HepG2 (cell line): ENCODE results near the gene SIT1. TPM values are rescaled to one million over a fixed set of nuclear protein-coding genes. Genes with fewer than 3 reads are reported as not detected.
A peak's percentile ranks its signal among the peaks of the same experiment; 100 is the strongest.

Source experiments
- DR1 ChIP-seq: sonication (generic); formaldehyde crosslinking; IDR thresholded peaks from 2 replicates; pipeline ENCODE4 v1.8.0; 2021; ENCODE audit warnings: mild to moderate bottlenecking, missing genetic modification reagents, inconsistent platforms
- EEA1 ChIP-seq: sonication (generic); formaldehyde crosslinking; IDR thresholded peaks from 2 replicates; pipeline ENCODE4 v1.5.1; 2020; ENCODE audit warnings: mild to moderate bottlenecking, missing genetic modification reagents, borderline replicate concordance
- IRF2 ChIP-seq: IDR thresholded peaks from 2 replicates; pipeline ENCODE4 v1.6.1; 2018; ENCODE audit warnings: missing genetic modification reagents, missing compliant biosample characterization
- MXI1 ChIP-seq: IDR thresholded peaks from 3 replicates; pipeline ENCODE4 v1.6.1; 2012; ENCODE audit warnings: low read depth, low read length, inconsistent platforms, borderline replicate concordance
- NFRKB ChIP-seq: fragments of 450-650 bp; IDR thresholded peaks from 2 replicates; pipeline ENCODE4 v1.6.1; 2017
- POLR2G ChIP-seq: fragments of 200-400 bp; formaldehyde crosslinking; IDR thresholded peaks from 2 replicates; pipeline ENCODE4 v1.6.1; 2018; ENCODE audit warnings: mild to moderate bottlenecking, low read depth, low read length, moderate library complexity
- PTBP1 ChIP-seq: fragments of 200-400 bp; formaldehyde crosslinking; IDR thresholded peaks from 2 replicates; pipeline ENCODE4 v1.6.1; 2018; ENCODE audit warnings: low read length, low read depth; ENCODE audit not compliant: poor library complexity, severe bottlenecking
- SPEN ChIP-seq: sonication (generic); formaldehyde crosslinking; IDR thresholded peaks from 2 replicates; pipeline ENCODE4 v1.5.1; 2020; ENCODE audit warnings: low read depth, mild to moderate bottlenecking, missing genetic modification reagents
- ZNF101 ChIP-seq: sonication (generic); formaldehyde crosslinking; IDR thresholded peaks from 2 replicates; pipeline ENCODE4 v1.4.0; 2020; ENCODE audit warnings: mild to moderate bottlenecking, low read depth, missing genetic modification reagents, borderline replicate concordance
- ZNF317 ChIP-seq: sonication (generic); formaldehyde crosslinking; IDR thresholded peaks from 2 replicates; pipeline ENCODE4 v1.5.0; 2020; ENCODE audit warnings: mild to moderate bottlenecking, missing genetic modification reagents
- ZNF331 ChIP-seq: sonication (generic); formaldehyde crosslinking; IDR thresholded peaks from 2 replicates; pipeline ENCODE4 v1.4.0; 2020; ENCODE audit warnings: missing genetic modification reagents
- ZNF547 ChIP-seq: sonication (generic); formaldehyde crosslinking; IDR thresholded peaks from 2 replicates; pipeline ENCODE4 v1.5.1; 2020; ENCODE audit warnings: mild to moderate bottlenecking, missing genetic modification reagents
- ZNF816 ChIP-seq: sonication (generic); formaldehyde crosslinking; IDR thresholded peaks from 2 replicates; pipeline ENCODE4 v1.8.0; 2022; ENCODE audit warnings: missing genetic modification reagents, mild to moderate bottlenecking, borderline replicate concordance
- ZSCAN21 ChIP-seq: sonication (generic); formaldehyde crosslinking; IDR thresholded peaks from 2 replicates; pipeline ENCODE4 v1.8.0; 2022; ENCODE audit warnings: mild to moderate bottlenecking, missing genetic modification reagents, moderate library complexity, borderline replicate concordance
- polyA plus RNA-seq, 8 experiments: library from polyadenylated mRNA; depleted of rRNA in 3 of 8; stranded (reverse) in 7 of 8; unstranded in 1 of 8; fragments of >200 nt; fragmentation: Illumina TruSeq in 4 of 8; extraction: Trizol in 4 of 8; gene quantifications; 2 replicates each; pipeline versions ENCODE4 v1.2.1 to v1.2.3, GENCODE V29; 2011 to 2016; ENCODE audit warnings: low read depth in 4 of 8, missing spikeins in 1 of 8, mixed read lengths in 1 of 8; ENCODE audit not compliant: insufficient read depth in 1 of 8
- total RNA-seq, 5 experiments: library from RNA; depleted of rRNA; stranded (reverse); fragments of >200 nt; fragmentation: Illumina TruSeq; extraction: Trizol; gene quantifications; 2 replicates each; pipeline ENCODE4 v1.2.3, GENCODE V29; 2016; ENCODE audit warnings: low read depth in 1 of 5
- TF ChIP-seq, protein P1 (sequence below): sonication (generic); formaldehyde crosslinking; IDR thresholded peaks from one replicate; pipeline ENCODE4 v1.5.1; 2020; ENCODE audit warnings: mild to moderate bottlenecking, missing genetic modification reagents; ENCODE audit errors: not compliant biosample characterization
- TF ChIP-seq, protein P2 (sequence below), 2 experiments: sonication (generic) in 1 of 2; formaldehyde crosslinking in 1 of 2; IDR thresholded peaks; 2 replicates each; pipeline versions ENCODE4 v1.4.0 to v1.6.1; 2018 to 2020; ENCODE audit warnings: missing genetic modification reagents in 2 of 2, borderline replicate concordance in 1 of 2, low read depth in 1 of 2, mild to moderate bottlenecking in 1 of 2, missing biosample characterization in 1 of 2
- TF ChIP-seq, protein P3 (sequence below): IDR thresholded peaks from 2 replicates; pipeline ENCODE4 v1.6.1; 2016; ENCODE audit warnings: missing compliant biosample characterization, missing genetic modification reagents, borderline replicate concordance

SIT1 gene
- total and polyA plus RNA-seq, 2 of the 13 experiments (the other 11 are each of a cell fraction or from before 2014, with no cell fraction given): 0.09 to 6.7 TPM

DNA sequence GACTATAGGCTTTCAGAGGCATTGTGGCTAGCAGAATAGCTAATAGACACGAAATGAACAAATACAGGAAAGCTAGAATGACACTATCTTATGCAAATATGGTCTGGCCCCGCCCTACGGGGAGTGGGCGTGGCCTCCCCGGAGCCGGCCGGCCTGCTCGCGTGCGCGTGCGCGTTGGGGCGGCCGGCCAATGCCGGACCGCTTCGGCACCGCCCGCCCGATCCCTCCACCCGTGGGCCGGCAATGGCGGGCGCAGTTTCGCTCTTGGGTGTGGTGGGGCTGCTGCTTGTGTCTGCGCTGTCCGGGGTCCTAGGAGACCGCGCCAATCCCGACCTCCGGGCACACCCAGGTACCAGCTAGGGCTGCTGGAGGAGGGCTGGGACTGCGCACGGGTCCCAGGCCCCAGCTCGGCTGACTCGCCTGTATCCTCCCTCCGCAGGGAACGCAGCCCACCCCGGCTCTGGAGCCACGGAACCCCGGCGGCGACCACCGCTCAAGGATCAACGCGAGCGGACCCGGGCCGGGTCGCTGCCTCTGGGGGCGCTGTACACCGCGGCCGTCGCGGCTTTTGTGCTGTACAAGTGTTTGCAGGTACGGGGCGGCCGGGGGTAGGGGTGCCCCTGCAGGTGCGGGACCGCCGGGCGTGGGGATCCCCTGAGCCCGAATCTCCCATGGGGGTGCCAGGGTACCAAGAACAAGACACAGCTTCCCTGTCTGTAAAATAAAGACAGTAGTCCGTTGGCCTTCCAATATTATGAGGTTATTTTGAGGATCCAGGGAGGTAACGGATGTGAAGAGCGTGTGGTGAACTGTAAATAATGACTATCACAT lies 7.6 kb upstream of the SIT1 start, which contains the start of gene CCDC107 (continued):
- TF ChIP-seq ZNF331 (CRISPR knock-in tag): peak; percentile 11; the same call in 1 of the 2 replicates
- no peak for TF ChIP-seq ZNF547 (CRISPR knock-in tag)
- peak; percentile 43; the same call in 1 of the 2 replicates for TF ChIP-seq DR1 (CRISPR knock-in tag)
- TF ChIP-seq, protein P1, sequence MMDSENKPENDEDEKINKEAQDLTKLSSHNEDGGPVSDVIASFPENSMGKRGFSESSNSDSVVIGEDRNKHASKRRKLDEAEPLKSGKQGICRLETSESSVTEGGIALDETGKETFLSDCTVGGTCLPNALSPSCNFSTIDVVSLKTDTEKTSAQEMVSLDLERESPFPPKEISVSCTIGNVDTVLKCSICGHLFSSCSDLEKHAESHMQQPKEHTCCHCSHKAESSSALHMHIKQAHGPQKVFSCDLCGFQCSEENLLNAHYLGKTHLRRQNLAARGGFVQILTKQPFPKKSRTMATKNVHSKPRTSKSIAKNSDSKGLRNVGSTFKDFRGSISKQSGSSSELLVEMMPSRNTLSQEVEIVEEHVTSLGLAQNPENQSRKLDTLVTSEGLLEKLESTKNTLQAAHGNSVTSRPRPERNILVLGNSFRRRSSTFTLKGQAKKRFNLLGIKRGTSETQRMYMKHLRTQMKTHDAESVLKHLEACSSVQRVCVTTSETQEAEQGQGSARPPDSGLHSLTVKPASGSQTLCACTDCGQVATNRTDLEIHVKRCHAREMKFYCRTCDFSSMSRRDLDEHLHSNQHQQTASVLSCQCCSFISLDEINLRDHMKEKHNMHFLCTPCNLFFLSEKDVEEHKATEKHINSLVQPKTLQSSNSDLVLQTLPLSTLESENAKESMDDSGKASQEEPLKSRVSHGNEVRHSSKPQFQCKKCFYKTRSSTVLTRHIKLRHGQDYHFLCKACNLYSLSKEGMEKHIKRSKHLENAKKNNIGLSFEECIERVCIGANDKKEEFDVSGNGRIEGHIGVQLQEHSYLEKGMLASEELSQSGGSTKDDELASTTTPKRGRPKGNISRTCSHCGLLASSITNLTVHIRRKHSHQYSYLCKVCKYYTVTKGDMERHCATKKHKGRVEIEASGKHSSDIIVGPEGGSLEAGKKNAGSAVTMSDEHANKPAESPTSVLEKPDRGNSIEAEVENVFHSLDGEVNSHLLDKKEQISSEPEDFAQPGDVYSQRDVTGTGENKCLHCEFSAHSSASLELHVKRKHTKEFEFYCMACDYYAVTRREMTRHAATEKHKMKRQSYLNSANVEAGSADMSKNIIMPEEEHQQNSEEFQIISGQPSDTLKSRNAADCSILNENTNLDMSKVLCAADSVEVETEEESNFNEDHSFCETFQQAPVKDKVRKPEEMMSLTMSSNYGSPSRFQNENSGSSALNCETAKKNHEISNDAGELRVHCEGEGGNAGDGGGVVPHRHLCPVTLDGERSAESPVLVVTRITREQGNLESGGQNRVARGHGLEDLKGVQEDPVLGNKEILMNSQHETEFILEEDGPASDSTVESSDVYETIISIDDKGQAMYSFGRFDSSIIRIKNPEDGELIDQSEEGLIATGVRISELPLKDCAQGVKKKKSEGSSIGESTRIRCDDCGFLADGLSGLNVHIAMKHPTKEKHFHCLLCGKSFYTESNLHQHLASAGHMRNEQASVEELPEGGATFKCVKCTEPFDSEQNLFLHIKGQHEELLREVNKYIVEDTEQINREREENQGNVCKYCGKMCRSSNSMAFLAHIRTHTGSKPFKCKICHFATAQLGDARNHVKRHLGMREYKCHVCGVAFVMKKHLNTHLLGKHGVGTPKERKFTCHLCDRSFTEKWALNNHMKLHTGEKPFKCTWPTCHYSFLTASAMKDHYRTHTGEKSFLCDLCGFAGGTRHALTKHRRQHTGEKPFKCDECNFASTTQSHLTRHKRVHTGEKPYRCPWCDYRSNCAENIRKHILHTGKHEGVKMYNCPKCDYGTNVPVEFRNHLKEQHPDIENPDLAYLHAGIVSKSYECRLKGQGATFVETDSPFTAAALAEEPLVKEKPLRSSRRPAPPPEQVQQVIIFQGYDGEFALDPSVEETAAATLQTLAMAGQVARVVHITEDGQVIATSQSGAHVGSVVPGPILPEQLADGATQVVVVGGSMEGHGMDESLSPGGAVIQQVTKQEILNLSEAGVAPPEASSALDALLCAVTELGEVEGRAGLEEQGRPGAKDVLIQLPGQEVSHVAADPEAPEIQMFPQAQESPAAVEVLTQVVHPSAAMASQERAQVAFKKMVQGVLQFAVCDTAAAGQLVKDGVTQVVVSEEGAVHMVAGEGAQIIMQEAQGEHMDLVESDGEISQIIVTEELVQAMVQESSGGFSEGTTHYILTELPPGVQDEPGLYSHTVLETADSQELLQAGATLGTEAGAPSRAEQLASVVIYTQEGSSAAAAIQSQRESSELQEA (CRISPR knock-in tag): no peak
- TF ChIP-seq IRF2 (CRISPR knock-in tag): 0 out of 2 replicates have a peak, but pooled peaks have one; percentile 17
- TF ChIP-seq NFRKB: no peak
- TF ChIP-seq EEA1: 0 out of 2 replicates have a peak, but pooled peaks have one; percentile 64
- TF ChIP-seq POLR2G: peak; percentile 93
- peak; percentile 24 for TF ChIP-seq SPEN
- 0 out of 2 replicates have a peak, but pooled peaks have one; percentile 85 for TF ChIP-seq ZNF816 (CRISPR knock-in tag)
- peak; percentile 46 for TF ChIP-seq PTBP1
- peak; percentile 22; the same call in 2 of the 3 replicates for TF ChIP-seq MXI1
- TF ChIP-seq, protein P2, sequence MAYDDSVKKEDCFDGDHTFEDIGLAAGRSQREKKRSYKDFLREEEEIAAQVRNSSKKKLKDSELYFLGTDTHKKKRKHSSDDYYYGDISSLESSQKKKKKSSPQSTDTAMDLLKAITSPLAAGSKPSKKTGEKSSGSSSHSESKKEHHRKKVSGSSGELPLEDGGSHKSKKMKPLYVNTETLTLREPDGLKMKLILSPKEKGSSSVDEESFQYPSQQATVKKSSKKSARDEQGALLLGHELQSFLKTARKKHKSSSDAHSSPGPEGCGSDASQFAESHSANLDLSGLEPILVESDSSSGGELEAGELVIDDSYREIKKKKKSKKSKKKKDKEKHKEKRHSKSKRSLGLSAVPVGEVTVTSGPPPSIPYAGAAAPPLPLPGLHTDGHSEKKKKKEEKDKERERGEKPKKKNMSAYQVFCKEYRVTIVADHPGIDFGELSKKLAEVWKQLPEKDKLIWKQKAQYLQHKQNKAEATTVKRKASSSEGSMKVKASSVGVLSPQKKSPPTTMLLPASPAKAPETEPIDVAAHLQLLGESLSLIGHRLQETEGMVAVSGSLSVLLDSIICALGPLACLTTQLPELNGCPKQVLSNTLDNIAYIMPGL (CRISPR knock-in tag; IDR thresholded peaks at IDR 0.05; ENCODE audit: borderline replicate concordance in 1 of 2, low read depth in 1 of 2): peak; percentile 96 to 98
- TF ChIP-seq ZSCAN21 (CRISPR knock-in tag): peak; percentile 85; the same call in 1 of the 2 replicates
- TF ChIP-seq ZNF317 (CRISPR knock-in tag): peak; percentile 41
- 0 out of 2 replicates have a peak, but pooled peaks have one; percentile 52 for TF ChIP-seq ZNF101
- TF ChIP-seq, protein P3, sequence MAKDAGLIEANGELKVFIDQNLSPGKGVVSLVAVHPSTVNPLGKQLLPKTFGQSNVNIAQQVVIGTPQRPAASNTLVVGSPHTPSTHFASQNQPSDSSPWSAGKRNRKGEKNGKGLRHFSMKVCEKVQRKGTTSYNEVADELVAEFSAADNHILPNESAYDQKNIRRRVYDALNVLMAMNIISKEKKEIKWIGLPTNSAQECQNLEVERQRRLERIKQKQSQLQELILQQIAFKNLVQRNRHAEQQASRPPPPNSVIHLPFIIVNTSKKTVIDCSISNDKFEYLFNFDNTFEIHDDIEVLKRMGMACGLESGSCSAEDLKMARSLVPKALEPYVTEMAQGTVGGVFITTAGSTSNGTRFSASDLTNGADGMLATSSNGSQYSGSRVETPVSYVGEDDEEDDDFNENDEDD (CRISPR knock-in tag): peak; percentile 31; the same call in 1 of the 2 replicates
